GM13976 (cell line): ENCODE measurements around the gene CDC42BPA.

Source experiments
- DNase-seq: peaks from one replicate; pipeline ENCODE4 v3.0.0; 2012; ENCODE audit warnings: low spot score
- CTCF ChIP-seq: IDR thresholded peaks from 2 replicates; pipeline ENCODE4 v1.5.1; 2012; ENCODE audit warnings: borderline replicate concordance, mild to moderate bottlenecking; ENCODE audit not compliant: insufficient read depth; ENCODE audit errors: extremely low read depth, missing control alignments, control extremely low read depth
- in situ Hi-C: fragments of 300-500 bp; cut with MboI; formaldehyde crosslinking; loops from one replicate; pipeline ENCODE4 v1.12.0; 2022; ENCODE audit warnings: low sequenced_read_pairs, mixed read lengths, inconsistent platforms; ENCODE audit not compliant: unreplicated experiment

The CDC42BPA gene

GRCh38 chr1:226967665-226968064 is 350.6 kb downstream of the CDC42BPA start:
- in situ Hi-C loops = no loop called here
- DNase-seq = no peak
- no peak for TF ChIP-seq CTCF

- in situ Hi-C loops = no loop called here
- no peak for DNase-seq
- TF ChIP-seq CTCF = no peak
Measured at GRCh38 chr1:226966683-226967082, 351.6 kb downstream of the CDC42BPA start.

GRCh38 chr1:226965581-226966440 is 352.5 kb downstream of the CDC42BPA start:
- no peak for TF ChIP-seq CTCF
- in situ Hi-C loops = no loop called here
- DNase-seq = no peak

- no peak for DNase-seq
- in situ Hi-C loops = no loop called here
- no peak for TF ChIP-seq CTCF
Measured at GRCh38 chr1:226964611-226965486, 353.4 kb downstream of the CDC42BPA start.

GRCh38 chr1:226964068-226964425 is 354.2 kb downstream of the CDC42BPA start:
- no peak for DNase-seq
- in situ Hi-C loops = no loop called here
- TF ChIP-seq CTCF = no peak

GRCh38 chr1:226962421-226963391 is 355.6 kb downstream of the CDC42BPA start:
- TF ChIP-seq CTCF = no peak
- in situ Hi-C loops = no loop called here
- no peak for DNase-seq
